ENCODE measurements around the gene ZNF329. TPM values are rescaled to one million over a fixed set of nuclear protein-coding genes. Genes with fewer than 3 reads are reported as not detected.

Gene ZNF329
- total RNA-seq, 4 donors from 2014 or later: 5.1 to 8.5 (median 7.4) TPM

DNA sequence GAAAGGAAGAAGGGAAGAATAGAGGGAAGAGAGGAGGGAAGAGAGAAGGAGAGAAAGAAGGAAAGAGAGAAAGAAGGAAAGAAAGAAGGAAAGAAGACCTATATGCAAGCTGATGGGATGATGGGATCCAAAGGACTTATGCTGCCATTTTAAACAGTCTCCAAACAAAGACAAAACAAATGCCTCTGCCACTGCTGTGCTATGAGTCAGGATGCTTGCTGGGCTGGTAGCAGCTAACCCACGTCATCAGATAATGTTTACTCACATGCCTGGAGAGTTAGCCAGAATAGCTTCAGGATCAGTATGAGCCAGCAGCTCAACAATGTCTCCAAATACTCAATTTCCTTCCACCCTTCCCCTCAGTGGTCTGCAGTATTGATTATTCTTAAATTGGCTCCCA is 20.3 kb upstream of the ZNF329 start:
- TF ChIP-seq CTCF (IDR thresholded peaks at IDR 0.05): no peak
- no peak for ATAC-seq (ENCODE audit: low FRiP score)

DNA sequence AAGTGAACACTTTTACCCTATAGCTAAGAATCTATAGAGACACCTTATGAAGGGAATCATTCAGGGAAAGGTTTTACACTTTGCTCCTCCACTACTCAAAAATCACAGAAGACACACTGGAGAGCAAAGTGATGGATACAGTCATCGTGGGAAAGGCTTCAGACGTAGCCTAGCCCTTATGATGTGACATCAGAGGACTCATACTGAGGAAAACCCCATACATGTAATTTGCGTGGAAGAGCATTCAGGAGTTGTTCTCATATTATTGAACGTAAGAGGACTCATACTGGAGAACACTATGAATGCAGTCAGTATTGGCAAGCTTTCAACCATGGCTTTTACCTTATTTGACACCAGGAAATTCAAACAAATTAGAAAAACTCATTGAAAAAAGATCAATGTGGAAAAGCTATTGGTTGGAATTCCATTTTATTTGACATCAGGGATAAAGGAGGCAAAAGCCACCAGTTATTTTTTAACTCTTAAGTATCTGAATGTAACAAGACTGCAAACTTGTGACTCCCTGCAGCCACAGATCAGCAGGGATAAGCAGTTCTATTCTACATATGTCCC is 16.2 kb upstream of the ZNF329 start:
- DNase-seq (ENCODE audit: low spot score) (no peak), ATAC-seq (ENCODE audit: low FRiP score) (no peak)
- no peak for TF ChIP-seq CTCF (IDR thresholded peaks at IDR 0.05)

More for the DNA sequence above, 20.3 kb upstream of the ZNF329 start:
- no peak for DNase-seq (ENCODE audit: low spot score)

GRCh38 chr19:58166268-58166667 is 15.7 kb upstream of the ZNF329 start:
- TF ChIP-seq CTCF (IDR thresholded peaks at IDR 0.05): no peak
- DNase-seq (ENCODE audit: low spot score): no peak
- no peak for ATAC-seq (ENCODE audit: low FRiP score)

- TF ChIP-seq CTCF (IDR thresholded peaks at IDR 0.05): no peak
- DNase-seq (ENCODE audit: low spot score): no peak
- ATAC-seq (ENCODE audit: low FRiP score): no peak
Measured at GRCh38 chr19:58157045-58157728, 6.6 kb upstream of the ZNF329 start.

GRCh38 chr19:58154679-58155648 is 4.4 kb upstream of the ZNF329 start:
- DNase-seq (ENCODE audit: low spot score): peak; percentile 96
- peak in 2 of 3 donors; percentile 56 to 87 for TF ChIP-seq CTCF (IDR thresholded peaks at IDR 0.05)
- peak; percentile 97 for ATAC-seq (ENCODE audit: low FRiP score)

DNA sequence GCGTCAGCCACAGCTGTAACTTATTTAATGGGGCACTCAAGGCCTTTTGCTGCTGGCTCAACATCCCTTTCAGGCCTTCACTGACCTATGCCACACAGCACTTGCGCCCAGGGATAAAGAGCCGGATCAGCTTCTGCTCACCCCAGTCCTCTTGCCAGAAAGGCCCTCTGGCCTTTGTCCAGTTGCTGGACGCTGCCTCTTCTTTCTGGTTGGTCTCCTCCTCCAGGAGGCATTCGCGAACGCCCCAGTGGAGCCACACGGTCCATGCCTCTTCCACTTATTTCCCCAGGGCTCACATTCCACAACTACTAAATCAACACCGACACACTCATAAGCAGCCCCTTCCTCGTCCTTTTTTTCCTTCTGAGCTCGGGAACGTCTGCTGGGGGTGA is 3.7 kb upstream of the ZNF329 start:
- ATAC-seq (ENCODE audit: low FRiP score): peak; percentile 23
- TF ChIP-seq CTCF (IDR thresholded peaks at IDR 0.05): no peak
- DNase-seq (ENCODE audit: low spot score): peak; percentile 22
